WTC11 (cell line): ENCODE results near the gene EEF2K.

Experiments
- E2F4 ChIP-seq: sonication (generic); formaldehyde crosslinking; IDR thresholded peaks from 2 replicates; pipeline ENCODE4 v1.8.1; 2022; ENCODE audit warnings: low read depth, mild to moderate bottlenecking, moderate library complexity, missing genetic modification reagents, borderline replicate concordance
- NFE2L1 ChIP-seq: sonication (generic); formaldehyde crosslinking; IDR thresholded peaks from 2 replicates; pipeline ENCODE4 v1.8.1; 2023; ENCODE audit warnings: missing genetic modification reagents
- PRRX2 ChIP-seq: fragments of 250-450 bp; sonication (Bioruptor Pico); IDR thresholded peaks from 2 replicates; pipeline ENCODE4 v1.8.0; 2021; ENCODE audit warnings: mild to moderate bottlenecking

DNA sequence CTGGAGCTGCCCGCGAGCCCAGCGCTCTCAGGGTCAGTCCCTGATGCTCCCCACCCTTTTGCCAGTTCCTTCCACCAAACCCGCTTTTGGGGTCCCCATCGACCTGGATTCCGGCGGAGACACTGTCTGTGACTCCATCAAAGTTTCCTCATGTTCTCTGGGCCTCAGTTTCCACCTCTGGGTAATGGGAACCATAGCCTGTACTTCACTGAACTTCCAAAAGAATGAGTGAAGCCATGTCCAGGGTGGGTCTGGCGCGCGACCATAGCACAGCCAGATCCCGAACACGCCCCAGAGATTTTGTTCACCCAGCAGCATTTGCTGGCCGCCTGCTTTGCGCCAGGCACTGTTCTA is 43.4 kb upstream of the EEF2K start:
- TF ChIP-seq NFE2L1 (CRISPR knock-in tag) (no peak), PRRX2 (CRISPR knock-in tag) (no peak), E2F4 (no peak)
